Activated gamma-delta T cell treated with Interleukin-2 at 50 U/mL for 16 hours (primary cell): ENCODE data around the gene CACNA1C.
A peak's percentile ranks its signal among the peaks of the same experiment; 100 is the strongest.

Experiments
- DNase-seq: peaks from one replicate; pipeline ENCODE4 v3.0.0-alpha.2; 2020

The CACNA1C gene

GRCh38 chr12:2376908-2377657, 324.3 kb downstream of the CACNA1C start:
- no peak for DNase-seq

GRCh38 chr12:2378835-2379330, 326.1 kb downstream of the CACNA1C start:
- DNase-seq, result no peak

GRCh38 chr12:2380946-2381345, 328.2 kb downstream of the CACNA1C start:
- DNase-seq, result no peak

GRCh38 chr12:2382370-2383155, 329.8 kb downstream of the CACNA1C start:
- no peak for DNase-seq

GRCh38 chr12:2383325-2384028, 330.7 kb downstream of the CACNA1C start:
- no peak for DNase-seq

- DNase-seq, result no peak
Measured at GRCh38 chr12:2384029-2384386, 331.2 kb downstream of the CACNA1C start.

GRCh38 chr12:2384533-2385351, 332.0 kb downstream of the CACNA1C start:
- no peak for DNase-seq

GRCh38 chr12:2385529-2385928, 332.7 kb downstream of the CACNA1C start:
- no peak for DNase-seq

- DNase-seq, result no peak
Measured at GRCh38 chr12:2386566-2386965, 333.8 kb downstream of the CACNA1C start.

- DNase-seq, result no peak
Measured at GRCh38 chr12:2387103-2387834, 334.5 kb downstream of the CACNA1C start.

- DNase-seq, result no peak
Measured at GRCh38 chr12:2389079-2389790, 336.4 kb downstream of the CACNA1C start.

GRCh38 chr12:2390133-2390532, 337.3 kb downstream of the CACNA1C start:
- no peak for DNase-seq

GRCh38 chr12:2390850-2391390, 338.1 kb downstream of the CACNA1C start:
- no peak for DNase-seq

- DNase-seq, result no peak
Measured at GRCh38 chr12:2391740-2392331, 339.0 kb downstream of the CACNA1C start.

- DNase-seq, result no peak
Measured at GRCh38 chr12:2393016-2393415, 340.2 kb downstream of the CACNA1C start.

- DNase-seq, result no peak
Measured at GRCh38 chr12:2393996-2394395, 341.2 kb downstream of the CACNA1C start.

- DNase-seq, result peak; percentile 14
Measured at GRCh38 chr12:2395354-2395977, 342.7 kb downstream of the CACNA1C start.

- DNase-seq, result no peak
Measured at GRCh38 chr12:2396448-2396871, 343.7 kb downstream of the CACNA1C start.

- DNase-seq, result no peak
Measured at GRCh38 chr12:2397356-2398045, 344.7 kb downstream of the CACNA1C start.
